Erythroblast (primary cell): Measurements from ENCODE around the gene DNAH9.

Source experiments
- GATA1 ChIP-seq: IDR thresholded peaks from 2 replicates; pipeline ENCODE4 v1.6.1; 2011; ENCODE audit warnings: low read depth, mild to moderate bottlenecking, control low read depth, low read length, moderate library complexity
- POLR2A ChIP-seq: IDR thresholded peaks from 2 replicates; pipeline ENCODE4 v1.6.1; 2011; ENCODE audit warnings: mild to moderate bottlenecking, low read length

DNA sequence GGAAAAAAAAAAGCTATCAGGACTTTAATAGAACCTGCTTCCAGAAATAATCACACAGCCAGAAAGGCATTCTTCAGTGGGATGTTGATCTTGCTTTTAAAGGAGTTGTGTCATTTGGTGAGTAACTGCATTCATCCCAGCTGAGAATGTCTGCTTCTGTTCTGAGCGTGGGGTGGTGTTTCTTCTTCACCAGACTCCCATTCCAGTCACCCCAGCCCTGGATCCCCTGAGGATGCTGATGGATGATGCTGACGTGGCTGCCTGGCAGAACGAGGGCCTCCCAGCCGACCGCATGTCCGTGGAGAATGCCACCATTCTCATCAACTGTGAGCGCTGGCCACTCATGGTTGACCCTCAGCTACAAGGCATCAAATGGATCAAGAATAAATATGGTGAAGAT, 276.5 kb downstream of the DNAH9 start:
- TF ChIP-seq POLR2A (no peak), GATA1 (no peak)
